Renal pelvis (tissue), 4 donors: ENCODE data around the gene TEC. TPM values are rescaled to one million over a fixed set of nuclear protein-coding genes. Genes with fewer than 3 reads are reported as not detected.
A peak's percentile ranks its signal among the peaks of the same experiment; 100 is the strongest.

Experiments used
- DNase-seq: peaks from one replicate; pipeline ENCODE4 v3.0.0-alpha.2; 2013
- polyA plus RNA-seq, 3 donors: library from polyadenylated mRNA; unstranded; fragments of 120-200 nt; gene quantifications; one replicate each; pipeline ENCODE4 v1.2.1, GENCODE V29; 2013; ENCODE audit not compliant: insufficient read length in 3 of 3

TEC gene
- polyA plus RNA-seq, 3 donors, result 3.3 to 4.8 (median 4.3) TPM

- DNase-seq, result no peak
Observed at GRCh38 chr4:48122756-48123155, 146.9 kb downstream of the TEC start.

- no peak for DNase-seq
Observed at GRCh38 chr4:48121180-48121579, 148.5 kb downstream of the TEC start.

DNA sequence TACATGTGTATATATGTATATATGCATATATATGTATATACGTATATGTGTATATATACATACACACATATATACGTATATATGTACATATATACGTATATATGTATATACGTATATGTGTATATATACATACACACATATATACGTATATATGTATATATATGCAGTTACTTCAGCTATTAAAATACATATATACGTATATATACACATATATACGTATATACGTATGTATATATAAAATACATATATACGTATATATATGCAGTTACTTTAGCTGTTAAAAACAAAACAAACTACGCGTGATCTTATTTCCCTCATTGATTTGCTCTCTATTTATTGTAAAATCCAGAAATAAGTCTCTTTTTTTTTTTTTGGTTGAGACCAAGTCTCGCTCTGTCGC lies 149.5 kb downstream of the TEC start:
- no peak for DNase-seq

- DNase-seq, result no peak
Observed at GRCh38 chr4:48119646-48120045, 150.0 kb downstream of the TEC start.

DNA sequence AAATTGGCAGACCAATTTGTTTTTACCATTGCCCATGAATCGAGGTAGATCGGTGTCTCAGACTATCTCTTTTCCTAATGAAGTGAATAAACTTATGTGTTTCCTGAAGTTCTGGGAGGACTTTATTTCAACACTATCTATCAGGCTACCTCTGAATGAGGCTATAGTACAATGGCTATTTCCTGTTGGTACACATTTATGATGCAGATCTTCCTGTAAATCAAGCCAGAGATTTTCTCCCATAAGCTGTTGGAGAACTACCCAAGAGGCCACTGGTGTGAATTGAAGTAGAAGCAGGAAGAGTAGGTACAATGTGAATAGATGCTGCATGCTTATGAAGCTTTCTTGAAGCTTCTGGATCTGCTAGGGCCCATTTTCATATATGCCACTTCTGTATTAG lies 151.6 kb downstream of the TEC start:
- DNase-seq, result no peak

- DNase-seq, result no peak
Observed at GRCh38 chr4:48116582-48116981, 153.1 kb downstream of the TEC start.

- no peak for DNase-seq
Observed at GRCh38 chr4:48114412-48114811, 155.2 kb downstream of the TEC start.

DNA sequence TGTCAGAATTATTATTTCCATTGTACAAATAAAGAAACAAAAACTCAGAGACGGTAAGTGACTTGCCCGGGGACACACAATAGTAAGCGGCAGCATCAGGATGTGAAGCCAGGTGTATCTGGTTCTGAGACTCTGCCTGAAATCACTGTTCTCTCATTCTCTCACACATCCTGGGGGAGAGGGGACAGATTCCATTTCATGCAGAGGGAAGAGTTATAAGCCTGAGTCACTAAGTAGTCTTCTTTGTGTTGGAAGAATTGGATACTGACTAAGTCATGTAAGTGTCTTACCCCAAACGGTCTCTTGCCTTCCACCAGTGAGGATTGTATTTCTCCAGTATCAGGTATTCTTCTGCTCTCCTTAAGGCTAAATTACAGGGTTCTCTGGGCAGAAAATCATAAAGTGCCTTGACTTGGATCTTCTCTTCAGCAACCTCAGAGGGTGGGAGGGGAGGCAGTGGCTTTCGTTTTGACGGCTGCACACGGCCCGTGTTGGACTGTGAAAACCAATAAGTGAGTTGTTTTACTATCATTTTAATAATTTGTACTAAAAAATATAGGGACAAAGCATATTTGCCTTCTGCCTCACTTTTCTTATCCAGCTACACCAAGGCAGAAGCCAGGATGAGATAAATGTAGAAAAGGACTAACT lies 157.5 kb downstream of the TEC start:
- DNase-seq, result no peak

- no peak for DNase-seq
Observed at GRCh38 chr4:48110452-48110978, 159.1 kb downstream of the TEC start.

DNA sequence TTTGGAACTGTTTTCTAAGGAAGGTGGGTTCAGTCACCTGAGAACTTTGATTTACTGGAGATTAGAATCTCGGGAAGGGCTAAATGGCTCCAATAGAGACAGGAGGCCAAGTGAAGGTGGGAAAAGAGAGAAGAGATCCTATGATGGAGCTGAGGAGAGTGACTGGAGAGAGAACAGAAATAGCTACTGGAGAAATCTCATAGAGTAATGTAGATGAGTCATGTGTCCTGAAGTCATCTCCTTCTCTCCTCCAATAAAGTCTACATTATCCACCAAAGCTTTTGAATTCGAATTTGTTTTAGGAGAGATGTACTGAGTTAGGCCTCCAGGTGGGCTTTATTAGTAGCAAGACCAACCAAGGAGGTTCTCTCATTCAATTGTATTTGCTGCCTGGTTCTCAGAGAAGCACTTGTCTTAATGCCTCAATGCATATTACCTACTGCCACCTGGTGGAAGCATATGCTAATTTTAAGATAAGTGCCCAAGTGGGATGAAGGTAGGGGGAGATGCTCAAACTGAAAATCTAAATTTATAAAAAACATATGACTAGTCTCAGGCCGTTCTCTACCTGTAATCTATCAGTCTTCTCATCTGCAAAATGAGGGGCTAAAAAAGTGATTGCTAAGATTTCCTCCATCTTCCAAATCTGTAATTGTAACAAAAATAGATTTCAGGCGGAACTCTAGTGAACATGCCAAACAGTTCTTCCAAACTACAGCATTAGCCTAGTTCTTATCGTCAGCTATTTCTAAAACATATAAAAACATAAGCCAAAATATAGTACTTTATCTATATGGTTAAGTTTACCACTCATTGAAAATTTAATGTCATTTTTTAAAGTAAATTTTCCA lies 160.0 kb downstream of the TEC start:
- peak; percentile 39 for DNase-seq

- no peak for DNase-seq
Observed at GRCh38 chr4:48108309-48109073, 161.1 kb downstream of the TEC start.

- DNase-seq, result no peak
Observed at GRCh38 chr4:48105230-48105629, 164.4 kb downstream of the TEC start.

DNA sequence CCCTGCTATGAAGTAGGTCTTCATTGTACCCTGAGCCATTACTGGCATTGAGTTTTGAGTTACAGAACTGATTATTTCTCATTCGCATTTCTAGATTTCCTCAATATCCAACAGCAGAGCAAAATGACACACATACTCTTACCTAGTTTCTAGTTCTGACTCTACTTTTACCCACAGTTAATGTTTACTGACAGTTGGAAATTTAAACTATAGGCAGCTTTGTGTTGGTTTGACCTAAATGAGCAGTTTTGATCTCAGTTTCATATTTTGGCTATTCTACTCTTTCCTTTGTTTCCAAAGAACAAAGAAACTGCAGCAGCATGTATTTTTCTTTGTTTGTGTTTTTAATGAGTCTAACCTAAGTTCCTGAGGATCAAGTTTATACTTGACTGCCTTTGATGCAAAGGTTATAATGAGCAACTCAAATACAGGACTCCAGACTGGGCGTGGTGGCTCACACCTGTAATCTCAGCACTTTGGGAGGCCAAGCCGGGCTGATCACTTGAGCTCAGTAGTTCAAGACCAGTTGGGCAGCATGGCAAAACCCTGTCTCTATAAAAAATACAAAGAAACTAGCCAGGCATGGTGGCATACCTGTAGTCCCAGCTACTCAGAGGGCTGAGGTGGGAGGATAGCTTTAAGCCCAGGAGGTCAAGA lies 166.0 kb downstream of the TEC start:
- DNase-seq, result no peak

GRCh38 chr4:48102303-48102702 lies 167.3 kb downstream of the TEC start:
- no peak for DNase-seq

- DNase-seq, result no peak
Observed at GRCh38 chr4:48100256-48100655, 169.4 kb downstream of the TEC start.

- DNase-seq, result no peak
Observed at GRCh38 chr4:48095441-48095840, 174.2 kb downstream of the TEC start.

DNA sequence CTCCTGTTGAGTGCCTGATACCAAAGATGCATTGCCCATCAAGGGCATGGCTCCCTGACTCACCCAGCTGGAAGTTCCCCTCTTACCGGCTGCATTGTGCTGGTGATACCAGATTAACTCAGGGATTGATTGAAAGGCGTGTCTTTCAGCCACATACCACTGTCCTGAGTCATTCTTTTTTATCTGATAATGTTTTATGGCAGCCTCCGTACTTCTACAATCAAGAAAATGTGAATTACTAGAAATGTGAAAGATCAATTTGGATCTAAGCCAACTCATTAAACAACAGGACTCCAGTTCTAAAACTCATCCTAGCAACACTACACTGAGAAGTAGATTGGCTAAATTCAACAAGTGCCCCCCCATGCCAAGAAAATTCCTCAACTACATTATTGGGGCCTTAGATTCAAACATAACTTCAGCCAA lies 175.6 kb downstream of the TEC start:
- DNase-seq, result no peak

DNA sequence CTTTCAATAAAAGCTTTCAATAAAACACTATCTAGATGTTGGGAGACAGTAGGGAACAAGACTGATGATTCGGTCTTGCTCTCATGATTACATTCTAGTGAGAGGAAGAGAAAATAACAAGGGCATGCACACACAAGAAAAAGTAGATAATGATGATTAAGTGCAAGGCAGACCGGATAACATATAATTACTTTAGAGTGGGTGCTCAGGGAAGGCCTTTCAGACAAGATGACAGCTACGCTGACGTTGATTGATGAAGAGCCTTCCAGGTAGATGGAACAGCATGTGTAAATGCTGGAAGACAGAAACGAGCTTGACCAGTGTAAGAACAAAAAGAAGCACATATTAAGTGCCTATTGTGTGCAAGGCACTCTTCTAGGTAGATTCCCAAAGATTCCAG lies 179.0 kb downstream of the TEC start:
- DNase-seq, result no peak

- DNase-seq, result no peak
Observed at GRCh38 chr4:48085821-48086589, 183.6 kb downstream of the TEC start.
